Neural cell (in vitro differentiated cells): ENCODE results near the gene XPO4.

ENCODE experiments used
- CTCF ChIP-seq: fragments of 450-650 bp; IDR thresholded peaks from 2 replicates; pipeline ENCODE4 v1.5.1; 2014; ENCODE audit warnings: antibody characterized with exemption, mild to moderate bottlenecking, moderate library complexity; ENCODE audit not compliant: poor library complexity, severe bottlenecking
- EP300 ChIP-seq: fragments of 450-650 bp; conservative IDR thresholded peaks from 2 replicates; pipeline ENCODE4 v1.6.1; 2014; ENCODE audit warnings: antibody characterized with exemption, mild to moderate bottlenecking, moderate library complexity; ENCODE audit not compliant: poor library complexity, severe bottlenecking
- EZH2 ChIP-seq: fragments of 200-600, 300-800 bp; shearing (Covaris generic), sonication (generic); IDR thresholded peaks from 2 replicates; pipeline ENCODE4 v1.6.1; 2014; ENCODE audit warnings: antibody characterized with exemption, low read length, borderline replicate concordance, mild to moderate bottlenecking; ENCODE audit not compliant: insufficient read depth, poor library complexity, severe bottlenecking
- MXI1 ChIP-seq: fragments of 450-650 bp; conservative IDR thresholded peaks from 2 replicates; pipeline ENCODE4 v1.6.1; 2014; ENCODE audit warnings: antibody characterized with exemption, mild to moderate bottlenecking; ENCODE audit not compliant: poor library complexity, severe bottlenecking
- POLR2AphosphoS5 ChIP-seq: IDR thresholded peaks from 2 replicates; pipeline ENCODE4 v1.6.1; 2012
- RAD21 ChIP-seq: fragments of 450-650 bp; conservative IDR thresholded peaks from 2 replicates; pipeline ENCODE4 v1.6.1; 2014; ENCODE audit warnings: antibody characterized with exemption, mild to moderate bottlenecking, moderate library complexity
- REST ChIP-seq: IDR thresholded peaks from 2 replicates; pipeline ENCODE4 v1.6.1; 2012; ENCODE audit warnings: borderline replicate concordance
- TAF1 ChIP-seq: IDR thresholded peaks from 2 replicates; pipeline ENCODE4 v1.6.1; 2012; ENCODE audit warnings: low read depth

GRCh38 chr13:20812890-20813289 is 89.7 kb downstream of the XPO4 start:
- TF ChIP-seq TAF1 (no peak), REST (no peak), CTCF (no peak), EZH2 (no peak), MXI1 (no peak), POLR2AphosphoS5 (no peak), EP300 (no peak), RAD21 (no peak)
